ENCODE data around the gene MAFF. TPM values are rescaled to one million over a fixed set of nuclear protein-coding genes. Genes with fewer than 3 reads are reported as not detected.
"Not testable (repeated sequence)": the region's sequence is repeated elsewhere in the genome, so short reads cannot be mapped to it uniquely, and the experiment has no call there.

The MAFF gene
- total RNA-seq (ENCODE audit: unreplicated experiment) = 1.8 TPM
- long read RNA-seq = 0 reads

DNA sequence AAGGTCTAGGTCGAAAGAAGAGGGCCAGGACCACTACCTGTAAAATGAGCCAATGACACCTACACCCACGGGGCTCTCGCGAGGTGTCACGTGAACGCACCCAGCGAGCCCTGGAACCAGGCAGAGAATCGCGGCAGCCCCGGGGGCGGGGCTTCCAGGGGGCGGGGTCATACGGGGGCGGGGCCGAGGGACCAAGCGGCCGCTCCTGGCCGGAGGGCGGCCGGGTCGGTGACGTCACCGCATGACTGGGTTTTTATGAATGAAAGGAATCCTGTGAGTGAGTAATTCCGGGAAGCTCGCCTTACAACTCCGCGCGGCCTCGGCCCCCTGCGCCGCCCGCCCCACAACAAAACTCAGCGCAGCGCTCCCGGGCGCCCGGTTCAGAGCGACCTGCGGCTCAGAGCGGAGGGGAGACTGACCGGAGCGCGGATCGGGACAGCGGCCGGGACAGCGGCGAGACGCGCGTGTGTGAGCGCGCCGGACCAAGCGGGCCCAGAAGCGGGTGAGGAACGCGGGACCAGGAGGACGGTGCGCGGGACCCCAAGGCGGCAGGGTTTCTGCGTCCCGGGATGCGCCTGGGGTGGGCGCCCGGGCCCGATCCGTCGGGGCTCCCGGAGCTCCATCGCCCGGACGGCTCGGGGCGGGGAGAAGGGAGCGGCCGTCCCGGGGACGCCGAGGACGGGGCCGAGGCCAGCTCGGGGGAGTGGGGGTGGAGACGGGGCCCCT, at the start of gene MAFF:
Gene MAFF, plus strand, starts transcription at position 284 of the 726 bp plus-strand sequence. CDS start 11,860 bp downstream, outside the sequence.
- Mint-ChIP-seq H3K27me3 (ENCODE audit: unreplicated experiment) (peaks cover 8% of the 10 kb centered on the region), H3K36me3 (ENCODE audit: unreplicated experiment) (no peaks in the 10 kb centered on the region), H3K27ac (ENCODE audit: unreplicated experiment) (peak within 1 kb of the TSS; percentile 65), H3K4me3 (ENCODE audit: unreplicated experiment) (peak within 1 kb of the TSS; percentile 81), H3K4me1 (ENCODE audit: low read depth, unreplicated experiment) (peaks cover 5% of the 10 kb centered on the region), H3K9me3 (ENCODE audit: unreplicated experiment) (peaks cover 9% of the 10 kb centered on the region)
- TF ChIP-seq, protein P1, sequence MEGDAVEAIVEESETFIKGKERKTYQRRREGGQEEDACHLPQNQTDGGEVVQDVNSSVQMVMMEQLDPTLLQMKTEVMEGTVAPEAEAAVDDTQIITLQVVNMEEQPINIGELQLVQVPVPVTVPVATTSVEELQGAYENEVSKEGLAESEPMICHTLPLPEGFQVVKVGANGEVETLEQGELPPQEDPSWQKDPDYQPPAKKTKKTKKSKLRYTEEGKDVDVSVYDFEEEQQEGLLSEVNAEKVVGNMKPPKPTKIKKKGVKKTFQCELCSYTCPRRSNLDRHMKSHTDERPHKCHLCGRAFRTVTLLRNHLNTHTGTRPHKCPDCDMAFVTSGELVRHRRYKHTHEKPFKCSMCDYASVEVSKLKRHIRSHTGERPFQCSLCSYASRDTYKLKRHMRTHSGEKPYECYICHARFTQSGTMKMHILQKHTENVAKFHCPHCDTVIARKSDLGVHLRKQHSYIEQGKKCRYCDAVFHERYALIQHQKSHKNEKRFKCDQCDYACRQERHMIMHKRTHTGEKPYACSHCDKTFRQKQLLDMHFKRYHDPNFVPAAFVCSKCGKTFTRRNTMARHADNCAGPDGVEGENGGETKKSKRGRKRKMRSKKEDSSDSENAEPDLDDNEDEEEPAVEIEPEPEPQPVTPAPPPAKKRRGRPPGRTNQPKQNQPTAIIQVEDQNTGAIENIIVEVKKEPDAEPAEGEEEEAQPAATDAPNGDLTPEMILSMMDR (IDR thresholded peaks at IDR 0.05; ENCODE audit: partially characterized antibody, unreplicated experiment) = no peak
- DNase-seq = peak; percentile 93

DNA sequence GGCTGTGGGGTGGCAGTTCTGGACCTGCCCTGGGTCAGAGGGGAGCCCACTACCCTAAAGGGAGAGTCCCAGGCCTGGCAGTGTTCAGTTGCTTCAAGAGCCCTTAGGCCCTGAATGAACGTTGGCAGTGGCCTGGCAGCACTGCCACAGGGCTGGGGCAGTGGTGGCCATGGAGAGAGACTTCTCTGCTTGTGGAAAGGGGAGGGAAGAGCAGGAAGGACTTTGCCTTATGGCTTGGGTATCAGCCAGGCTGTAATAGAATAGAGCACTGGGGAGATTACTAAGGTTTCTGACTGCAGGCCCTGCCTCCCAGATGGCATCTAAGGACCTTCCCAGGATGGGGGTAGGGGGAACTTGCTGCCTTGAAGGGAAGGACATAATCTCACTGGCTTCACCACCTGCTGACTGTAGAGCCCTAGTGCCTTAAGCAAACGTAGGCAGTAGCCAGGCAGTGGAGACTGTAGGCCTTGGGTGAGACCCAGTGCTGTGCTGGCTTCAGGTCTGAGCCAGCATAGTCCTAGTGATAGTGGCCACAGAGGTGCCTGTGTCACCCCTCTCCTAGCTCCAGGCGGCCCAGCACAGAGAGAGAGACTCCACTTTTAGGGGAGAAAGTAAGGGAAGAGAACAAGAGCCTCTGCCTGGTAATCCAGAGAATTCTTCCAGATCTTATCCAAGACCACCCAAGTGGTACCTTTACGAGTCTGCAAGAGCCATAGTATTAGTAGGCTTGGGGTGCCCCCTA, 47.8 kb upstream of the MAFF start:
- Mint-ChIP-seq H3K36me3 (ENCODE audit: unreplicated experiment) (peaks cover 5% of the 10 kb centered on the region), H3K4me1 (ENCODE audit: low read depth, unreplicated experiment) (no peaks in the 10 kb centered on the region), H3K4me3 (ENCODE audit: unreplicated experiment) (no peak overlapping the region), H3K9me3 (ENCODE audit: unreplicated experiment) (peaks cover 3% of the 10 kb centered on the region), H3K27me3 (ENCODE audit: unreplicated experiment) (no peaks in the 10 kb centered on the region), H3K27ac (ENCODE audit: unreplicated experiment) (no peak overlapping the region)
- TF ChIP-seq, protein P1 (IDR thresholded peaks at IDR 0.05; ENCODE audit: partially characterized antibody, unreplicated experiment) = no peak
- no peak for DNase-seq

DNA sequence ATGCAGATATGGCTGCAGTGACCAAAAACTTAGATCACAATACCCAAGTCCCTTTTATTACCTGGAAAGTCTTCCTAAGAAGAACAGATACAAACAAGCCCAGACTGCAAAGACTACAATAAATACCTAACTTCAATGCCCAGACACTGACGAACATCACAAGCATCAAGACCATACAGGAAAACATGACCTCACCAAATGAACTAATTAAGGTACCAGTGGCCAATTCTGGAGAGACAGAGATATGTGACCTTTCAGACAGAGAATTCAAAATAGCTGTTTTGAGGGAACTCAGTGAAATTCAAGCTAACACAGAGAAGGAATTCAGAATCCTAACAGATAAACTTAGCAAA, 47.3 kb upstream of the MAFF start:
- H3K4me3 Mint-ChIP-seq (ENCODE audit: unreplicated experiment); H3K36me3 Mint-ChIP-seq (ENCODE audit: unreplicated experiment); H3K27ac Mint-ChIP-seq (ENCODE audit: unreplicated experiment); H3K4me1 Mint-ChIP-seq (ENCODE audit: low read depth, unreplicated experiment); H3K9me3 Mint-ChIP-seq (ENCODE audit: unreplicated experiment); DNase-seq; H3K27me3 Mint-ChIP-seq (ENCODE audit: unreplicated experiment): not testable (repeated sequence)

DNA sequence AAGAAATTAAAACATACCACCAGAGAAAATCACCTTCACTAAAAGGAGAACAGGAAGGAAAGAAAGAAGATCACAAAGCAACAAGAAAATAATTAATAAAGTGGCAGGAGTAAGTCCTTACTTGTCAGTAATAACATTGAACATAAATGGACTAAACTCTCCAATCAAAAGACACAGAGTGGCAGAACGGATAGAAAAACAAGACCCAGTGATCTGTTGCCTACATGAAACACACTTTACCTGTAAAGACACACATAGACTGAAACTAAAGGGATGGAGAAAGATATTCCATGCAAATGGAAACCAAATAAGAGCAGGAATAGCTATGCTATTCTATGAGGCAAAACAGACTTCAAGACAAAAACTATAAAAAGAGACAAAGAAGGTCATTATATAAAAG, 46.1 kb upstream of the MAFF start:
- no peak overlapping the region for H3K4me3 Mint-ChIP-seq (ENCODE audit: unreplicated experiment)
- no peak for DNase-seq
- H3K4me1 Mint-ChIP-seq (ENCODE audit: low read depth, unreplicated experiment) = no peaks in the 10 kb centered on the region
- H3K27ac Mint-ChIP-seq (ENCODE audit: unreplicated experiment) = no peak overlapping the region
- TF ChIP-seq, protein P1 (IDR thresholded peaks at IDR 0.05; ENCODE audit: partially characterized antibody, unreplicated experiment) = no peak
- H3K27me3 Mint-ChIP-seq (ENCODE audit: unreplicated experiment) = peaks cover 2% of the 10 kb centered on the region
- H3K36me3 Mint-ChIP-seq (ENCODE audit: unreplicated experiment) = peaks cover 5% of the 10 kb centered on the region
- H3K9me3 Mint-ChIP-seq (ENCODE audit: unreplicated experiment) = peaks cover 3% of the 10 kb centered on the region

DNA sequence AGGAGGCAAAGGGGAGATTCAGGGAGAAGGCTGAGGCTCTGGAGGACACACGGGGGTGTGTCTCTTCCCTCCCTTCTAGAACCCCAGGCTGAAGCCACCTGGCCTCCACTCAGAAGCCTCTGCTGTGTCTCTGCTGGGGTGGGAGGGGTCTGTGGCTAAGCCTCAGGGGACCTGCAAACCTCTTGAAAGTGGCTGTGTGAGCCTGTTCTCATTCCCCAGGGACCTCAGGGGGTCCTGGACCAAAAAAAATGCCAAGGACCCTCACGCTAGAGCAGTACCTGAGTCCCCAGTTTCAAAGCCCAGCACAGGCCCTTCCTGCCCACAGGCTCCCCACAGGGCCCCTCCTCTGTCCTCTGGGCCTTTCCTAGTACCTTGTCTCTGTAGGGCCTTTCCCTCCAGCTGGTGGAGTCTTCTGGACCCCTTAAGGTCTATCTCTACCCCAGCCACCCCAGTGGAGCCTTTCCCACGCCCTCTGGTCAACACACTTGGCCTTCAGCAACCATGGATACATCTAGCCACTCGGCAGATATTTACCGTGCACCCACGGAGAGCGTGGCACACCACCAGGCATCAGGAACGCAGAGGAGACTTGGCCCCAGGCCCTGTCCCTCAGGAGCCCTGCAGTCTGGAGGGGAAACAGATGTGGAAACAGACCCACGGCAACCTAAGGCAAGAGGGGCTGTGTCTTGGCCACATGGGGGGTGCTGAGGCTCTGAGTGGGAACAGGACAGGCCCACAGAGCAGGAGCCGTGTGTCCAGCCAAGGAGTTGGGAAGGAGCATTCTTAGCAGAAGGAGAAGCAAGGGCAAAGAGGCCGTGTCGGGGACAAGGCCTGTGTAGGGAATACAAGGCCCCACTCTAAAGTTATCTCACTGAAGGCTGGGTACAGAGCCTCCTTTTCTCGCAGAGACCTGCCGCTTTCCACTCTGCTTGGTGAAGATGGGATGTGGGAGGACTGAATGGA, 38.6 kb upstream of the MAFF start:
- Mint-ChIP-seq H3K27ac (ENCODE audit: unreplicated experiment) (no peak overlapping the region), H3K27me3 (ENCODE audit: unreplicated experiment) (peaks cover 14% of the 10 kb centered on the region), H3K4me3 (ENCODE audit: unreplicated experiment) (no peak overlapping the region), H3K4me1 (ENCODE audit: low read depth, unreplicated experiment) (peaks cover 20% of the 10 kb centered on the region), H3K9me3 (ENCODE audit: unreplicated experiment) (no peaks in the 10 kb centered on the region), H3K36me3 (ENCODE audit: unreplicated experiment) (peaks cover 5% of the 10 kb centered on the region)
- DNase-seq = no peak
- TF ChIP-seq, protein P1 (IDR thresholded peaks at IDR 0.05; ENCODE audit: partially characterized antibody, unreplicated experiment) = no peak

All from glutamatergic neuron (in vitro differentiated cells).